H9 (cell line): ENCODE data around the gene TSPAN17. TPM values are rescaled to one million over a fixed set of nuclear protein-coding genes. Genes with fewer than 3 reads are reported as not detected.
A peak's percentile ranks its signal among the peaks of the same experiment; 100 is the strongest.

Experiments
- DNase-seq: peaks from one replicate; pipeline ENCODE4 v3.0.0-alpha.2; 2017
- H2AFZ ChIP-seq: one replicate; pipeline ENCODE4 v1.6.1; 2013; ENCODE audit warnings: mild to moderate bottlenecking, low read length, control low read depth, moderate library complexity
- H2AK5ac ChIP-seq: 2 replicates; pipeline ENCODE4 v1.6.1; 2013; ENCODE audit warnings: low read length, control low read depth, mixed read lengths; ENCODE audit not compliant: insufficient read length
- H2BK120ac ChIP-seq: one replicate; pipeline ENCODE4 v1.6.1; 2013; ENCODE audit warnings: low read depth, mild to moderate bottlenecking, low read length, control low read depth, inconsistent platforms; ENCODE audit not compliant: poor library complexity, severe bottlenecking
- H2BK12ac ChIP-seq: 2 replicates; pipeline ENCODE4 v1.6.1; 2013; ENCODE audit warnings: low read length, control low read depth, mixed read lengths, low read depth; ENCODE audit not compliant: insufficient read length
- H2BK15ac ChIP-seq: 2 replicates; pipeline ENCODE4 v1.6.1; 2013; ENCODE audit warnings: low read depth, low read length, control low read depth
- H2BK20ac ChIP-seq: one replicate; pipeline ENCODE4 v1.6.1; 2013; ENCODE audit warnings: low read depth, mild to moderate bottlenecking, low read length, control low read depth, inconsistent platforms; ENCODE audit not compliant: poor library complexity, severe bottlenecking
- H2BK5ac ChIP-seq: 2 replicates; pipeline ENCODE4 v1.6.1; 2013; ENCODE audit warnings: low read length, control low read depth, mixed read lengths; ENCODE audit not compliant: insufficient read length
- H3K14ac ChIP-seq: 2 replicates; pipeline ENCODE4 v1.6.1; 2013; ENCODE audit warnings: low read length, control low read depth; ENCODE audit not compliant: insufficient read depth
- H3K18ac ChIP-seq: 2 replicates; pipeline ENCODE4 v1.6.1; 2013; ENCODE audit warnings: low read depth, mild to moderate bottlenecking, mixed read lengths, low read length, control low read depth; ENCODE audit not compliant: insufficient read length
- H3K23ac ChIP-seq: 2 replicates; pipeline ENCODE4 v1.6.1; 2013; ENCODE audit warnings: low read length, control low read depth, mixed read lengths, low read depth; ENCODE audit not compliant: insufficient read length
- H3K23me2 ChIP-seq: 2 replicates; pipeline ENCODE4 v1.6.1; 2013; ENCODE audit warnings: low read depth, mild to moderate bottlenecking, mixed read lengths, low read length, control low read depth; ENCODE audit not compliant: insufficient read length, poor library complexity, severe bottlenecking
- H3K27ac ChIP-seq: 2 replicates; pipeline ENCODE4 v1.5.1; 2013; ENCODE audit warnings: low read length, control low read depth, mixed read lengths, low read depth; ENCODE audit not compliant: insufficient read length
- H3K27me3 ChIP-seq: 2 replicates; pipeline ENCODE4 v1.6.1; 2013; ENCODE audit warnings: low read length, control low read depth, inconsistent platforms; ENCODE audit not compliant: insufficient read depth
- H3K4ac ChIP-seq: 2 replicates; pipeline ENCODE4 v1.6.1; 2013; ENCODE audit warnings: low read depth, mild to moderate bottlenecking, control low read depth, inconsistent platforms, low read length, moderate library complexity
- H3K4me1 ChIP-seq: 2 replicates; pipeline ENCODE4 v1.6.1; 2013; ENCODE audit warnings: low read length, control low read depth, inconsistent platforms; ENCODE audit not compliant: insufficient read depth
- H3K4me2 ChIP-seq: 2 replicates; pipeline ENCODE4 v1.6.1; 2013; ENCODE audit warnings: low read length, control low read depth, mixed read lengths; ENCODE audit not compliant: insufficient read length, insufficient read depth
- H3K56ac ChIP-seq: 2 replicates; pipeline ENCODE4 v1.6.1; 2013; ENCODE audit warnings: low read depth, mild to moderate bottlenecking, mixed read lengths, low read length, control low read depth; ENCODE audit not compliant: insufficient read length
- H3K79me1 ChIP-seq: 2 replicates; pipeline ENCODE4 v1.6.1; 2013; ENCODE audit warnings: low read depth, mild to moderate bottlenecking, moderate library complexity, low read length, control low read depth, inconsistent platforms; ENCODE audit not compliant: insufficient read depth, poor library complexity, severe bottlenecking
- H3K79me2 ChIP-seq: 2 replicates; pipeline ENCODE4 v1.6.1; 2013; ENCODE audit warnings: low read length, control low read depth, inconsistent platforms; ENCODE audit not compliant: insufficient read depth
- H3K9ac ChIP-seq: 2 replicates; pipeline ENCODE4 v1.6.1; 2013; ENCODE audit warnings: low read length, control low read depth, mixed read lengths; ENCODE audit not compliant: insufficient read length; ENCODE audit errors: extremely low read depth
- H3K9me3 ChIP-seq: one replicate; pipeline ENCODE4 v1.6.1; 2013; ENCODE audit warnings: low read depth, low read length, inconsistent platforms; ENCODE audit not compliant: control insufficient read depth
- H3T11ph ChIP-seq: one replicate; pipeline ENCODE4 v1.6.1; 2013; ENCODE audit warnings: mild to moderate bottlenecking, low read length, control low read depth, inconsistent platforms
- H4K20me1 ChIP-seq: one replicate; pipeline ENCODE4 v1.6.1; 2013; ENCODE audit not compliant: control insufficient read depth, insufficient read length, insufficient read depth
- H4K5ac ChIP-seq: 2 replicates; pipeline ENCODE4 v1.6.1; 2013; ENCODE audit warnings: low read depth, mild to moderate bottlenecking, mixed read lengths, low read length, control low read depth; ENCODE audit not compliant: insufficient read length
- H4K8ac ChIP-seq: replicated peaks from 2 replicates; pipeline ENCODE4 v1.6.1; 2013; ENCODE audit warnings: low read length, control low read depth, mixed read lengths, low read depth; ENCODE audit not compliant: insufficient read length
- H4K91ac ChIP-seq: 2 replicates; pipeline ENCODE4 v1.6.1; 2013; ENCODE audit warnings: low read depth, mild to moderate bottlenecking, moderate library complexity, mixed read lengths, low read length, control low read depth; ENCODE audit not compliant: insufficient read length
- H3K27ac Mint-ChIP-seq, 3 experiments: 2 replicates in 2 of 3; 3 replicates in 1 of 3; pipeline ENCODE4 v1.8.0; 2020 to 2021; ENCODE audit warnings: mixed read lengths in 3 of 3, mild to moderate bottlenecking in 1 of 3, moderate library complexity in 1 of 3
- H3K27me3 Mint-ChIP-seq: 2 replicates; pipeline ENCODE4 v1.8.0; 2021; ENCODE audit warnings: low read depth, mild to moderate bottlenecking, moderate library complexity, mixed read lengths
- H3K36me3 Mint-ChIP-seq, 3 experiments: 2 replicates in 2 of 3; 3 replicates in 1 of 3; pipeline ENCODE4 v1.8.0; 2020 to 2021; ENCODE audit warnings: low read depth in 3 of 3, mixed read lengths in 3 of 3; ENCODE audit not compliant: insufficient read depth in 1 of 3
- H3K4me1 Mint-ChIP-seq, 2 experiments: 2 replicates each; pipeline ENCODE4 v1.8.0; 2020; ENCODE audit warnings: mixed read lengths in 2 of 2
- H3K4me3 Mint-ChIP-seq, 2 experiments: 2 replicates in 1 of 2; 3 replicates in 1 of 2; pipeline ENCODE4 v1.8.0; 2020 to 2021; ENCODE audit warnings: mild to moderate bottlenecking in 2 of 2, mixed read lengths in 2 of 2, moderate library complexity in 1 of 2
- H3K9me3 Mint-ChIP-seq, 2 experiments: 2 replicates in 1 of 2; 3 replicates in 1 of 2; pipeline ENCODE4 v1.8.0; 2020; ENCODE audit warnings: mild to moderate bottlenecking in 2 of 2, mixed read lengths in 2 of 2, moderate library complexity in 1 of 2
- WGBS: extraction: QIAGEN DNeasy Blood & Tissue Kit; methylation state at CpG from one replicate; pipeline ENCODE4 v1.1.7; 2013; ENCODE audit warnings: missing lambda C conversion rate, low lambda C conversion rate, mixed read lengths; ENCODE audit not compliant: insufficient read length; ENCODE audit errors: extremely low coverage; 5-methylcytosine and 5-hydroxymethylcytosine counted together
- total RNA-seq: library from RNA; stranded (reverse); gene quantifications from 2 replicates; pipeline ENCODE4 v1.2.1, GENCODE V29; 2021
- TF ChIP-seq, protein P1 (sequence below): fragments of 200-600 bp; sonication (generic); conservative IDR thresholded peaks from 3 replicates; pipeline ENCODE4 v1.8.0; 2021; ENCODE audit warnings: antibody characterized with exemption, mild to moderate bottlenecking

TSPAN17 gene
- total RNA-seq, 1 experiment from 2014 or later, result 46.8 TPM

DNA sequence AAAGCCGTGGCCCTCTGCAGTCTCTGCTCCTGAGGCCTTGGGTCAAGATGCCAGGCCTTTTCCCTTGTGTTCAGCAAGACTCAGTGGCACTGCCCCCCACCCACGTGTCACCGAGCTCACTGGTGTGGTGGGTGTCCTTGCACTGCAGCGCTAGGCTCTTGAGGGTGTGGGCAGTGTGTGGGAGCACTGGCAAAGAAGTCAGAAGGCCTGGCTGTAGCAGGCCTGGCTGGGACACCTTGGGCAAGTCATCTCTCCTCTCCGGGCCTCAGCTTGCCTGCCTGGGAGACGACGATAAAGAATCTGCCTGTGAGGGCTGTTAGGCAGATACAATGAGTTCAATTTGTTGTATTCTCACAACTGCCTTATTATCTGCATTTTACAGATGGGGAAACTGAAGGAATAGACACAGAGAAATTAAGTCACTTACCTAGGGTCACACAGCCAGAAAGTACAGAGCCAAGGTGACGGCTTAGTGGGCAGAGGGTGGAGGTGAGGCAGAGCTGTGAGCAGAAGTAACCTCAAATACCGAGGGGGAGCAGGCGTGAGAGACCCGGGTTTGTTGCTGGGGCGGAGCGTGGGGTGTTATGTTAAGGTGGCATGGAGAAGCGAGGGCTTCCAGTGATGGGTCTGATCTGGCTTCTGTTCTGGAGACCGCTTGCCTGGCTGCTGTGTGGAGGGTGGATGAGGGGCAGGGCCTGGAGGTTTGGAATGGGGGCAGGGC, 1.4 kb downstream of the TSPAN17 start:
- peaks cover 10% of the 10 kb centered on the region for H3K23me2 ChIP-seq
- no peak overlapping the region for H3K14ac ChIP-seq
- TF ChIP-seq, protein P1, sequence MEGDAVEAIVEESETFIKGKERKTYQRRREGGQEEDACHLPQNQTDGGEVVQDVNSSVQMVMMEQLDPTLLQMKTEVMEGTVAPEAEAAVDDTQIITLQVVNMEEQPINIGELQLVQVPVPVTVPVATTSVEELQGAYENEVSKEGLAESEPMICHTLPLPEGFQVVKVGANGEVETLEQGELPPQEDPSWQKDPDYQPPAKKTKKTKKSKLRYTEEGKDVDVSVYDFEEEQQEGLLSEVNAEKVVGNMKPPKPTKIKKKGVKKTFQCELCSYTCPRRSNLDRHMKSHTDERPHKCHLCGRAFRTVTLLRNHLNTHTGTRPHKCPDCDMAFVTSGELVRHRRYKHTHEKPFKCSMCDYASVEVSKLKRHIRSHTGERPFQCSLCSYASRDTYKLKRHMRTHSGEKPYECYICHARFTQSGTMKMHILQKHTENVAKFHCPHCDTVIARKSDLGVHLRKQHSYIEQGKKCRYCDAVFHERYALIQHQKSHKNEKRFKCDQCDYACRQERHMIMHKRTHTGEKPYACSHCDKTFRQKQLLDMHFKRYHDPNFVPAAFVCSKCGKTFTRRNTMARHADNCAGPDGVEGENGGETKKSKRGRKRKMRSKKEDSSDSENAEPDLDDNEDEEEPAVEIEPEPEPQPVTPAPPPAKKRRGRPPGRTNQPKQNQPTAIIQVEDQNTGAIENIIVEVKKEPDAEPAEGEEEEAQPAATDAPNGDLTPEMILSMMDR, result no peak
- peak overlapping the region; percentile 18 for H3K9ac ChIP-seq
- no peak overlapping the region for H2BK12ac ChIP-seq
- Mint-ChIP-seq H3K9me3 (no peaks in the 10 kb centered on the region; a peak in 1 of 5 replicates), H3K4me3 (peak overlapping the region; percentile 82 to 91), H3K36me3 (peaks cover 5 to 13% (median 10%) of the 10 kb centered on the region in 3 experiments; a peak in 5 of 7 replicates), H3K27ac (no peak overlapping the region; a peak in 1 of 7 replicates), H3K27me3 (peaks cover 4% of the 10 kb centered on the region), H3K4me1 (peaks cover 52 to 66% of the 10 kb centered on the region in 2 experiments)
- no peak overlapping the region for H2BK15ac ChIP-seq
- no peak overlapping the region for H2AFZ ChIP-seq
- H4K5ac ChIP-seq, result no peak overlapping the region
- no peak overlapping the region for H3K27ac ChIP-seq
- no peak overlapping the region for H3K4ac ChIP-seq
- H4K91ac ChIP-seq, result no peak overlapping the region
- peaks cover 8% of the 10 kb centered on the region for H3K79me1 ChIP-seq
- no peak overlapping the region for H2BK5ac ChIP-seq
- no peak for DNase-seq
- no peaks in the 10 kb centered on the region; the same call in 1 of the 2 replicates for H3K79me2 ChIP-seq
- H3K9me3 ChIP-seq, result no peaks in the 10 kb centered on the region
- no peak overlapping the region for H2AK5ac ChIP-seq
- no peak overlapping the region for H3K18ac ChIP-seq
- no peak overlapping the region for H4K8ac ChIP-seq
- H3K4me1 ChIP-seq, result peaks cover 2% of the 10 kb centered on the region; the same call in 1 of the 2 replicates
- WGBS, result no CpG with 5 or more reads among the region's 15 CpGs
- H2BK120ac ChIP-seq, result no peak overlapping the region
- H4K20me1 ChIP-seq, result no peaks in the 10 kb centered on the region
- H2BK20ac ChIP-seq, result no peak overlapping the region
- H3T11ph ChIP-seq, result no peak overlapping the region
- H3K56ac ChIP-seq, result no peak overlapping the region
- H3K4me2 ChIP-seq, result peak overlapping the region; percentile 72
- no peaks in the 10 kb centered on the region for H3K27me3 ChIP-seq
- H3K23ac ChIP-seq, result no peak overlapping the region
